Renal cortical epithelial cell (primary cell): Measurements from ENCODE around the gene POLR2H. TPM values are rescaled to one million over a fixed set of nuclear protein-coding genes. Genes with fewer than 3 reads are reported as not detected.

ENCODE experiments used
- DNase-seq: peaks from one replicate; pipeline ENCODE4 v3.0.0-alpha.2; 2011; ENCODE audit warnings: low read depth
- total RNA-seq: library from RNA; depleted of rRNA; stranded (reverse); fragments of >200 nt; gene quantifications from 2 replicates; pipeline ENCODE4 v1.2.3, GENCODE V29; 2014

The POLR2H gene
- total RNA-seq, 1 donor from 2014 or later: 97.3 TPM

GRCh38 chr3:184352149-184352785 lies 9.2 kb upstream of the POLR2H start:
- no peak for DNase-seq

- DNase-seq: no peak
Measured at GRCh38 chr3:184352897-184353545, 8.5 kb upstream of the POLR2H start.

GRCh38 chr3:184353546-184353941 lies 8.0 kb upstream of the POLR2H start:
- DNase-seq: no peak

- no peak for DNase-seq
Measured at GRCh38 chr3:184354121-184354728, 7.3 kb upstream of the POLR2H start.

- no peak for DNase-seq
Measured at GRCh38 chr3:184354754-184355153, 6.8 kb upstream of the POLR2H start.

- DNase-seq: no peak
Measured at GRCh38 chr3:184355261-184356040, 6.1 kb upstream of the POLR2H start.

GRCh38 chr3:184357248-184358123 lies 4.0 kb upstream of the POLR2H start:
- no peak for DNase-seq

GRCh38 chr3:184358124-184358767 lies 3.3 kb upstream of the POLR2H start:
- no peak for DNase-seq

GRCh38 chr3:184358921-184359350 lies 2.6 kb upstream of the POLR2H start:
- DNase-seq: no peak

GRCh38 chr3:184359610-184360009 lies 1.9 kb upstream of the POLR2H start:
- no peak for DNase-seq

GRCh38 chr3:184360070-184360928 lies 1.2 kb upstream of the POLR2H start:
- no peak for DNase-seq

- DNase-seq: no peak
Measured at GRCh38 chr3:184360929-184361531, 480 bp upstream of the POLR2H start.

- DNase-seq: no peak
Measured at GRCh38 chr3:184361932-184362667, 590 bp downstream of the POLR2H start.

- DNase-seq: peak; percentile 94
Measured at GRCh38 chr3:184362668-184363546, 1.4 kb downstream of the POLR2H start.

- no peak for DNase-seq
Measured at GRCh38 chr3:184366619-184367289, 5.2 kb downstream of the POLR2H start.

GRCh38 chr3:184368116-184368515 lies 6.6 kb downstream of the POLR2H start:
- no peak for DNase-seq

GRCh38 chr3:184368586-184369183 lies 7.2 kb downstream of the POLR2H start:
- peak; percentile 14 for DNase-seq
